WI38 (cell line): ENCODE results near the gene LYZL1.
"Not testable (repeated sequence)": the region's sequence is repeated elsewhere in the genome, so short reads cannot be mapped to it uniquely, and the experiment has no call there.

ENCODE experiments used
- H3K4me3 ChIP-seq: 2 replicates; pipeline ENCODE4 v1.5.1; 2011; ENCODE audit warnings: low read depth, mild to moderate bottlenecking, control low read depth, low read length
- TF ChIP-seq, protein P1 (sequence below): IDR thresholded peaks from 2 replicates; pipeline ENCODE4 v1.5.1; 2012; ENCODE audit warnings: low read depth, mild to moderate bottlenecking, control low read depth, low read length

The LYZL1 gene

DNA sequence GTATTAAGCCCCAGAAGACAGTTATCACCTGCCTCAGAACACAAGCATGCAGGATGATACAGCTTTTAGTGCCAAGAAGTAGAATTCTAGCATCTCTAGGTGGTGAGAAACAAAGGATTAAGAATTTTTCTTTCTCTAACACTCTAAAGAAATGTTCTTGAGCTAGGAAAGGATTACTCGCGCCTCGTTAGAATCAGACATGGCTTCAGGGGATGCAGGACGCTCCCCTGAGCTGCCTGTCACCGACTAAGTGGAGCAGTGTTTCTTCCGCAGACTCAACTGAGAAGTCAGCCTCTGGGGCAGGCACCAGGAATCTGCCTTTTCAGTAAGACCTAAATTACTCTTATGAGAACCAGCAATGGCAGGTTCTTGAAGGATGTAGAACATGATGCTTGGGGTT, at the start of gene LYZL1:
LYZL1 (plus strand) TSS at position 165 of the 400 bp plus-strand sequence. CDS start 2,798 bp downstream, outside the sequence.
- H3K4me3 ChIP-seq, result not testable (repeated sequence)

DNA sequence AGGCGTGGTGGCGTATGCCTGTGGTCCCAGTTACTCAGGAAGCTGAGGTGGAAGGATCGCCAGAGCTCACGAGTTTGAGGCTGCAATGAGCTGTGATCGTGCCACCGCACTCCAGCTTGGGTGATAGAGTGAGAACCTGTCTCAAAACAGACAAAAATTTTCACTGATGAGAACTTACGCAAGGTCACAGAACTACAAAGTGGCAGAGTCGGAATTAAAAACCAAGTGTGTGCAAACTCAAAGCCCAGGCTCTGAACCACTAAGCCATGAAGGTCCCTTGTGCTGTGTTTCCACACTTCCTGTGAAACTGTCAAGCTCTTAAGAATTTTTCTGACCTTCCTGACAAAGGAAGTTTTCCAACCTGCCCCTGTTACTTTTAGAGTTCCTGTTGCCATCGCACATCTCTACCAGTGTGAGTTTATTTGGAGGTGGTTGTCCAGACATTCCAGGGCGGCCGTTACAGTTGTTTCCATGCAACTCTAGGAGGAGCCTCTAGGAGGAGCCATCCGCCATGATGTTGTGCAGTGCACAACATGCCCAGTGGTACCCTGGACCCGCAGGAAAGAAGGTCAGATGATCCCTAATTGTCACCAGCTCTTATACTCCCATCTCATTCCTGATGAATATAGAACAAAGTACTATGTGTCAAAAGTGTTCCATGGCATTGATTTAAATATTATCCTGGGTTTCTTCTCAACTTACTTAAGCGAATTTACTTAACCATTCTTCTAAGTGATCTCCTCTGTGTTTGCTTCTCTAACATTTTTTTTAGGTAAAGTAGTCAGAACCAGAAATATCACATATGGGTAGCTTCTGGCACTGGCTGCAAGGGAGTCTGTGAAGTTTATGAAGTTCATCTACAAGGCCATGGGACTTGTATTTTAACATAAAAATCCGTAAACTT, 49.0 kb upstream of the LYZL1 start:
- TF ChIP-seq, protein P1, sequence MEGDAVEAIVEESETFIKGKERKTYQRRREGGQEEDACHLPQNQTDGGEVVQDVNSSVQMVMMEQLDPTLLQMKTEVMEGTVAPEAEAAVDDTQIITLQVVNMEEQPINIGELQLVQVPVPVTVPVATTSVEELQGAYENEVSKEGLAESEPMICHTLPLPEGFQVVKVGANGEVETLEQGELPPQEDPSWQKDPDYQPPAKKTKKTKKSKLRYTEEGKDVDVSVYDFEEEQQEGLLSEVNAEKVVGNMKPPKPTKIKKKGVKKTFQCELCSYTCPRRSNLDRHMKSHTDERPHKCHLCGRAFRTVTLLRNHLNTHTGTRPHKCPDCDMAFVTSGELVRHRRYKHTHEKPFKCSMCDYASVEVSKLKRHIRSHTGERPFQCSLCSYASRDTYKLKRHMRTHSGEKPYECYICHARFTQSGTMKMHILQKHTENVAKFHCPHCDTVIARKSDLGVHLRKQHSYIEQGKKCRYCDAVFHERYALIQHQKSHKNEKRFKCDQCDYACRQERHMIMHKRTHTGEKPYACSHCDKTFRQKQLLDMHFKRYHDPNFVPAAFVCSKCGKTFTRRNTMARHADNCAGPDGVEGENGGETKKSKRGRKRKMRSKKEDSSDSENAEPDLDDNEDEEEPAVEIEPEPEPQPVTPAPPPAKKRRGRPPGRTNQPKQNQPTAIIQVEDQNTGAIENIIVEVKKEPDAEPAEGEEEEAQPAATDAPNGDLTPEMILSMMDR, result peak; percentile 31; the same call in 1 of the 2 replicates
- H3K4me3 ChIP-seq, result no peak overlapping the region

DNA sequence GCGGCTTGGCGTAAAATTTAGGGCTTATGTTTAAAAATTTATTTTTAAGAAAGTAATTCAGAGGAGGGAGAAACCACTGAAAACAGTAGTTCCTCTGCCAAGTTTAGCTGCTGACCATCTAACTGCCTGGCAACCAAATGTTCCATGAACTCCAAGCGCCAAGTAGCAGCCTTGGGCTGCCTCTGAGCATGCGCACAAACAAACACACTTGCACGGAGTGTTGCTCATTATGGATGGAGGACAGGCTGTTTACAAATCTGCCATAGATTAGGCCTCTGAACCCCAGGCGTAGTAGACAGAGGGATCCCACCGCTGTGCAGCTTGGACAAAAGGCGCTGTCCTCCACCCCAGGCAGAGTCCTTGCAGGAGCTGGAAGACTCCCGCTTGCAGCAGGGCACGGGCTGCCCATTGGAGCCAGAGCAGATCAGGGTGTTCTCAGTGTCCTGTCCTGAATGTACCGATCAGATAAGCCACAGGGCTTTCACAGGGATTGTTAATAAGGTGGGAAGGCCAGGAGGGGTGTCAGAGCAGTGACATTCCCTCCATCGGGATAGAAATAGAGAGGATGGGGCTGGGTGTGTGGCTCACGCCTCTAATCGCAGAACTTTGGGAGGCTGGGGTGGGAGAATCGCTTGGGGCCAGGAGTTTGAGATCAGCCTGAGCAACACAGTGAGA, 47.7 kb upstream of the LYZL1 start:
- TF ChIP-seq, protein P1, result no peak
- no peak overlapping the region for H3K4me3 ChIP-seq

DNA sequence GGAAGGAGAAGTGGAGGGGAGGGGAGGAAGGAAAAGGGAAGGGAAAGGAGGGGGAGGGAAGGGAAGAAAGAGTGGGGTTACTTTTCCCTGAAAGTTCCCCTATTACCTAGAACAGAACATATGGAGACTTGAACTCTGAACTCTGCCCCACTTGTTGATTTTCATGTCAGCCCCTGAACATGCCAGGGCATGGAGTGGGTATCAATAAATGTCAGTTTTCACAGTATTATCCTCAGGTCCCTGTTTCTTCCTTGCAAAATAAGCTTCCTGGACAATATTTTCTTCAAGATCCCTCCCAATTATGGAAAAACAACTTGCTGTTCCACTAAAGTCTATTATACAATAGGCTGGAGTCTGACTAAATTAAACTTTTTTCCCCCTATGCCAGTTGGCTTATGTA, 46.9 kb upstream of the LYZL1 start:
- H3K4me3 ChIP-seq, result no peak overlapping the region
- TF ChIP-seq, protein P1, result no peak

DNA sequence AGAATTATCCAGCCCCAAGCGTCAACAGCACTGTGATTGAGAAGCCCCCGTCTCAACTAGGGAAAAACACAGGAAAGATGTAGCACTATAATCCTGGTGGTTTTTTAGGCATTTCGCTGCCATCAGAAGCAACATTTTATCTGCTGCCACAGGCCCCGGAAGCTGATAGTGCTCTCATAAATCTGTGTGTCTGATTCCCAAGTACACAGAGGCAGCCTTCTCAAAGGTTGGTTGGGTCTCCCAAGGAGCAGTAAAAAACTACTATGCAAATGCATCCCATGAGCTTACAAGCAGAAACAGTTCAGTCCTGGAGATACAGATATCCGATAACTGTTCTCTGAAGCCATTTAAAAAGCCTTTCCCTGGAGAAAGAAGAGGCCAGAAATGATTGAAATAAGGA, 45.8 kb upstream of the LYZL1 start:
- TF ChIP-seq, protein P1, result no peak

DNA sequence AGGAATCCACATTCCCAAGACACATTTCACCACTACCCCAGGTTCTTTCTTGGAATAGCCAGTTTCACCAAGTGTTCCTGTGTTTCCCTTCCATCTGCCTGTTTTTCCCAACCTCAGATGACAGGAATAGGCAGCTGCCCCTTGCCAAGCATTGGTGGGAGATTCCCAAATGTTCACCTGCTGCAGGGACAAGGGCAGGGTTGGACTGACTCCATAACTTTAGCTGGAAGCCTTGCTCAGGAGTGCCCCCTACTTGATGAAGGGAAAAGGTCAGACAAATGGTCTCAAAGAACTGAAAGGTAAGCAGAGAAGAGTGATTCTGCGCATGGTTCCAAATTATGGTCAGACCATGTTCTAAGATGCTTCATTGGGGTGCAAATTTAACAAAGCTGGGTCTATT, 45.1 kb upstream of the LYZL1 start:
- no peak overlapping the region for H3K4me3 ChIP-seq
- TF ChIP-seq, protein P1, result peak; percentile 46; the same call in 1 of the 2 replicates

More for the DNA sequence above, 45.8 kb upstream of the LYZL1 start:
- H3K4me3 ChIP-seq, result no peak overlapping the region

DNA sequence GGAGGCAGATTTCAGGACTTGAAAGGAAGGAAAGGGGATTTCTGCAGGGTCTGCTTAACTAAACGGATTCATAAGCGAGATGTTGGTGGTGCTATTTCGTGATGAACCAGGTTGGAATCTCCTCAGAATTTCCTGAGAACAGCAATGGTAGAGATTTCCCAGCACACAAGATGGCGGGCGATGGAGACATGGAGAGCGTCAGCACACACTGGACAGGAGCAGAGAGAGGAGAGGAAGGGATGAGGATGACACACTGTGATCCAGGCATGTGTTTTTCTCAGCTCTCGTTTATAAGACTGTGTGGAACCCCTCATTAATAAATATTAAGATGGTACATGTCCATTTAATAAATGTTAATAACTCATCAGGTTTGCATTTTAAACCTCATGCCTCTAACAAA, 43.9 kb upstream of the LYZL1 start:
- no peak overlapping the region for H3K4me3 ChIP-seq
- TF ChIP-seq, protein P1, result no peak
